ENCODE data around the gene REXO5. TPM values are rescaled to one million over a fixed set of nuclear protein-coding genes. Genes with fewer than 3 reads are reported as not detected.

REXO5 gene
- total and polyA plus RNA-seq, 10 of the 15 experiments (the other 5 are each of a cell fraction or from before 2014, with no cell fraction given) = 3.8 to 15.5 (median 10.1) TPM

DNA sequence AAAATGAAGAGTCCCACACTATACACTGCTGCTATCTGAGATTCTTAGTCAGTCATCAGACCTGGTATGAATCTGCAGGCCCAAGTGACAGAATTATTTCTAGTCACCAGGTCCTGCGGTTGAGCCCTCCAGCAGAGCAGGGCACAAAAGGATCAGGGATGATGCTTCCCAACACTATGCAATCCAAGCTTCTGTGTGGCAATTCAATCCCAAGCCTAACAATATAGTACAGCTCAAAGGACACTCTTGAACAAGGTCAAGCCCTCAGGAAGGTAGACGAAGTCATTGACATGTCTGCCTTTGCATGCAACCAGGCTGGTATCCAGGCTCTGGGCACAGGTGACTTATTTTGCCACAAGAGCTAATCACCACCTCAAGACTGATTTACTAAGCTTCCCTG lies 88.1 kb downstream of the REXO5 start:
- FAIRE-seq (no peak), ATAC-seq (no peak), DNase-seq (ENCODE audit: low read depth, low spot score) (no peak)
- intact Hi-C loops (cut with micrococcal nuclease; ENCODE audit: unreplicated experiment) (no loop called here), in situ Hi-C loops (cut with MboI) (no loop called here)
- RAD21 ChIA-PET (ENCODE audit: unreplicated experiment) = no interaction called here
- no TSS peak for BruUV-seq (replicated peaks)
- no peaks in the 10 kb centered on the region for H3K27me3 ChIP-seq (replicated peaks in 1 of 2; ENCODE audit: control insufficient read depth in 2 of 2, insufficient read depth in 2 of 2, low read length in 1 of 2)
- TF ChIP-seq BACH1 (IDR thresholded peaks at IDR 0.05; ENCODE audit: borderline replicate concordance) (no peak), POLR2AphosphoS5 (IDR thresholded peaks at IDR 0.05; ENCODE audit: low read length) (no peak), HDGF (IDR thresholded peaks at IDR 0.05) (no peak), SP1 (IDR thresholded peaks at IDR 0.05; ENCODE audit: low read depth, low read length) (no peak), FOXK2 (IDR thresholded peaks at IDR 0.05) (no peak), EZH2 (IDR thresholded peaks at IDR 0.05; ENCODE audit: borderline replicate concordance, control insufficient read depth, low read depth, low read length) (no peak), ZNF274 (IDR thresholded peaks at IDR 0.05; ENCODE audit: insufficient read depth, insufficient read length) (no peak), ZNF207 (IDR thresholded peaks at IDR 0.05; ENCODE audit: borderline replicate concordance) (no peak), RBBP5 (conservative IDR thresholded peaks at IDR 0.05) (no peak), DPF2 (IDR thresholded peaks at IDR 0.05) (no peak), FOXM1 (IDR thresholded peaks at IDR 0.05; ENCODE audit: low read depth, low read length) (no peak), PML (IDR thresholded peaks at IDR 0.05; ENCODE audit: low read length) (no peak), STAT3 (IDR thresholded peaks at IDR 0.05; ENCODE audit: low read depth, low read length) (no peak), CBFB (IDR thresholded peaks at IDR 0.05; ENCODE audit: low read depth) (no peak), SMARCA5 (IDR thresholded peaks at IDR 0.05) (no peak), CHD4 (IDR thresholded peaks at IDR 0.05) (no peak), YY1 (IDR thresholded peaks at IDR 0.05; ENCODE audit: low read depth, low read length) (no peak), CREM (IDR thresholded peaks at IDR 0.05; ENCODE audit: low read depth) (no peak)
- TF ChIP-seq, protein P1, sequence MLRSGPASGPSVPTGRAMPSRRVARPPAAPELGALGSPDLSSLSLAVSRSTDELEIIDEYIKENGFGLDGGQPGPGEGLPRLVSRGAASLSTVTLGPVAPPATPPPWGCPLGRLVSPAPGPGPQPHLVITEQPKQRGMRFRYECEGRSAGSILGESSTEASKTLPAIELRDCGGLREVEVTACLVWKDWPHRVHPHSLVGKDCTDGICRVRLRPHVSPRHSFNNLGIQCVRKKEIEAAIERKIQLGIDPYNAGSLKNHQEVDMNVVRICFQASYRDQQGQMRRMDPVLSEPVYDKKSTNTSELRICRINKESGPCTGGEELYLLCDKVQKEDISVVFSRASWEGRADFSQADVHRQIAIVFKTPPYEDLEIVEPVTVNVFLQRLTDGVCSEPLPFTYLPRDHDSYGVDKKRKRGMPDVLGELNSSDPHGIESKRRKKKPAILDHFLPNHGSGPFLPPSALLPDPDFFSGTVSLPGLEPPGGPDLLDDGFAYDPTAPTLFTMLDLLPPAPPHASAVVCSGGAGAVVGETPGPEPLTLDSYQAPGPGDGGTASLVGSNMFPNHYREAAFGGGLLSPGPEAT (IDR thresholded peaks at IDR 0.05; ENCODE audit: low read depth) = no peak
- TF ChIP-seq, protein P2, sequence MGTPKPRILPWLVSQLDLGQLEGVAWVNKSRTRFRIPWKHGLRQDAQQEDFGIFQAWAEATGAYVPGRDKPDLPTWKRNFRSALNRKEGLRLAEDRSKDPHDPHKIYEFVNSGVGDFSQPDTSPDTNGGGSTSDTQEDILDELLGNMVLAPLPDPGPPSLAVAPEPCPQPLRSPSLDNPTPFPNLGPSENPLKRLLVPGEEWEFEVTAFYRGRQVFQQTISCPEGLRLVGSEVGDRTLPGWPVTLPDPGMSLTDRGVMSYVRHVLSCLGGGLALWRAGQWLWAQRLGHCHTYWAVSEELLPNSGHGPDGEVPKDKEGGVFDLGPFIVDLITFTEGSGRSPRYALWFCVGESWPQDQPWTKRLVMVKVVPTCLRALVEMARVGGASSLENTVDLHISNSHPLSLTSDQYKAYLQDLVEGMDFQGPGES (IDR thresholded peaks at IDR 0.05) = no peak
- no peak overlapping the region for H3K4me2 ChIP-seq (ENCODE audit: control insufficient read depth, insufficient read depth)
- no peak overlapping the region for H3K9ac ChIP-seq (ENCODE audit: control insufficient read depth, insufficient read depth, low read length)
- CTCF ChIA-PET = interaction anchor here (1.4 kb wide), 1 partner anchor 16 kb away, joined by 3 read pairs; no protein-coding TSS in a partner anchor
- no peaks in the 10 kb centered on the region for H3K4me1 ChIP-seq (ENCODE audit: control insufficient read depth, insufficient read depth, low read length)
- SMC1A ChIA-PET (ENCODE audit: uncharacterized antibody, unreplicated experiment) = interaction anchor here (1.0 kb wide), 1 partner anchor 44 kb away, joined by 3 read pairs; no protein-coding TSS in a partner anchor
- H4K20me1 ChIP-seq (ENCODE audit: control insufficient read depth, insufficient read depth) = no peaks in the 10 kb centered on the region
- H3K36me3 ChIP-seq (ENCODE audit: control insufficient read depth in 2 of 2, insufficient read depth in 2 of 2, low read length in 1 of 2) = no peaks in the 10 kb centered on the region; a peak in 2 of 4 replicates
- H3K4me3 ChIP-seq = no peak overlapping the region
- H3K79me2 ChIP-seq (ENCODE audit: control insufficient read depth, insufficient read depth, low read length) = peaks cover 4% of the 10 kb centered on the region
- H2AFZ ChIP-seq (ENCODE audit: control insufficient read depth, low read depth, low read length) = no peak overlapping the region
- no peak overlapping the region for H3K27ac ChIP-seq (ENCODE audit: control insufficient read depth, insufficient read depth)
- no peaks in the 10 kb centered on the region for H3K9me3 ChIP-seq (replicated peaks; ENCODE audit: control insufficient read depth, insufficient read depth, low read length)
- WGBS (ENCODE audit: insufficient coverage, insufficient replicate concordance, low lambda C conversion rate, missing lambda C conversion rate) = 65% methylated on average over 2 of the region's 2 CpGs
- POLR2A ChIA-PET = no interaction called here
